Measurements from ENCODE around the gene PDK2.
A peak's percentile ranks its signal among the peaks of the same experiment; 100 is the strongest.

PDK2 gene

DNA sequence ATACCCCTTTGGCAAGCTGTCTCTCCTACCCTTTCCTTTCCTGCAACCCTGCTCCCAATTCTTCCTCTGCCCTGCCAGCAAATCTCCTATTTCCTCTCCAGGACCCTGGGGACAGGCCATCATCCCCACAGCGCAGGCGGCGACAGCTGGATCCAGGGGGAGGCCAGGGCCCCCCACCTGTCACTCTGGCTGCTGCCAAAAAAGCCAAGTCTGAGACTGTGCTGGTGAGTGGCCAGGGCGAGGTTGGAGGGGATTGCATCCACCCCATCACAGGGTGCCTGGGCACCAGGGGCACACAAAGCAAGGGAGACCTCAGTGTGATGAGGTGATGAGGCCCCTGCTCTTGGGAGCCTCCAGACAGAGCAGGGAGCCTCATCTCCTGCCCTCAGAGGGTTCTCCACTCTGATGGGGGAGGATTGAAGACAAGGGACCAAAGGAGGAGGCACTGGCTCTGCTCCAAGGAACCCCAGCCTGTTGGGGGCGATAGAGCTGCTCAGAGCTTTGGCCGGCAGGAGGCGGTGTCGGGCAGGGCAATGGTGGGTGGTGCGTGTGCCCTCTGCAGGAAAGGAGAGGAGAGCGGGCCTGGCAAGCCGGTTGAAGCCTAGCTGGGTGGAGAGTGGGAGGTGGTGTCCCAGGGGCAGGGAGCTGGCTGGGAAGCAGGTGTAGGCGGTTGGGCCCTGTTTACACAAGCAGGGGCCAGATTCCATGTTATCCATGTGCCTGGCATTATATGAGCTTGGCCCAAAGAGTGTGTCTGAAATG, 15.6 kb upstream of the PDK2 start:
- TF ChIP-seq RAD21 (IDR thresholded peaks at IDR 0.05; ENCODE audit: low read depth) (peak; percentile 45; the same call in 1 of the 2 replicates), NFIC (IDR thresholded peaks at IDR 0.05) (peak; percentile 64), CREB1 (IDR thresholded peaks at IDR 0.05; ENCODE audit: low read depth) (no peak)

DNA sequence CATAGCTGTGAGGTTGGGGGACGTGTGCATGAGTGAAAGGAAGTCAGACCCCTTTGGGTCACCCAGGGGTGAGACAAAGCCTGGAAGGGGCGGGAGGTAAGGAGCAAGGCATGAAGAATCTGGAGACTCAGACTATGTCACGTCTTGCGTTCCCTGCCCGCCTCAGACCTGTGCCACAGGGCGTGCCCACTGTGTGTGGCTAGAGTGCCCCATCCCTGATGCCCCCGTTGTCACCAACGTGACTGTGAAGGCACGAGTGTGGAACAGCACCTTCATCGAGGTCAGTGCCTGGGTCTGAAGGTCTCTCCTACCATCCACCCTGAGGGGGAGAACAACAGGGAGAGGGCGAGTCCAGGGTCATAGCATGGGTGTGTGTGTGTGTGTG, 15.1 kb upstream of the PDK2 start:
- TF ChIP-seq CEBPB (IDR thresholded peaks at IDR 0.05) = no peak
- TF ChIP-seq, protein P1, sequence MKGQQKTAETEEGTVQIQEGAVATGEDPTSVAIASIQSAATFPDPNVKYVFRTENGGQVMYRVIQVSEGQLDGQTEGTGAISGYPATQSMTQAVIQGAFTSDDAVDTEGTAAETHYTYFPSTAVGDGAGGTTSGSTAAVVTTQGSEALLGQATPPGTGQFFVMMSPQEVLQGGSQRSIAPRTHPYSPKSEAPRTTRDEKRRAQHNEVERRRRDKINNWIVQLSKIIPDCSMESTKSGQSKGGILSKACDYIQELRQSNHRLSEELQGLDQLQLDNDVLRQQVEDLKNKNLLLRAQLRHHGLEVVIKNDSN (IDR thresholded peaks at IDR 0.05) = no peak
- TF ChIP-seq, protein P2, sequence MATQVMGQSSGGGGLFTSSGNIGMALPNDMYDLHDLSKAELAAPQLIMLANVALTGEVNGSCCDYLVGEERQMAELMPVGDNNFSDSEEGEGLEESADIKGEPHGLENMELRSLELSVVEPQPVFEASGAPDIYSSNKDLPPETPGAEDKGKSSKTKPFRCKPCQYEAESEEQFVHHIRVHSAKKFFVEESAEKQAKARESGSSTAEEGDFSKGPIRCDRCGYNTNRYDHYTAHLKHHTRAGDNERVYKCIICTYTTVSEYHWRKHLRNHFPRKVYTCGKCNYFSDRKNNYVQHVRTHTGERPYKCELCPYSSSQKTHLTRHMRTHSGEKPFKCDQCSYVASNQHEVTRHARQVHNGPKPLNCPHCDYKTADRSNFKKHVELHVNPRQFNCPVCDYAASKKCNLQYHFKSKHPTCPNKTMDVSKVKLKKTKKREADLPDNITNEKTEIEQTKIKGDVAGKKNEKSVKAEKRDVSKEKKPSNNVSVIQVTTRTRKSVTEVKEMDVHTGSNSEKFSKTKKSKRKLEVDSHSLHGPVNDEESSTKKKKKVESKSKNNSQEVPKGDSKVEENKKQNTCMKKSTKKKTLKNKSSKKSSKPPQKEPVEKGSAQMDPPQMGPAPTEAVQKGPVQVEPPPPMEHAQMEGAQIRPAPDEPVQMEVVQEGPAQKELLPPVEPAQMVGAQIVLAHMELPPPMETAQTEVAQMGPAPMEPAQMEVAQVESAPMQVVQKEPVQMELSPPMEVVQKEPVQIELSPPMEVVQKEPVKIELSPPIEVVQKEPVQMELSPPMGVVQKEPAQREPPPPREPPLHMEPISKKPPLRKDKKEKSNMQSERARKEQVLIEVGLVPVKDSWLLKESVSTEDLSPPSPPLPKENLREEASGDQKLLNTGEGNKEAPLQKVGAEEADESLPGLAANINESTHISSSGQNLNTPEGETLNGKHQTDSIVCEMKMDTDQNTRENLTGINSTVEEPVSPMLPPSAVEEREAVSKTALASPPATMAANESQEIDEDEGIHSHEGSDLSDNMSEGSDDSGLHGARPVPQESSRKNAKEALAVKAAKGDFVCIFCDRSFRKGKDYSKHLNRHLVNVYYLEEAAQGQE (IDR thresholded peaks at IDR 0.05; ENCODE audit: low read depth) = no peak
- no peak for TF ChIP-seq RAD21 (IDR thresholded peaks at IDR 0.05; ENCODE audit: low read depth)

DNA sequence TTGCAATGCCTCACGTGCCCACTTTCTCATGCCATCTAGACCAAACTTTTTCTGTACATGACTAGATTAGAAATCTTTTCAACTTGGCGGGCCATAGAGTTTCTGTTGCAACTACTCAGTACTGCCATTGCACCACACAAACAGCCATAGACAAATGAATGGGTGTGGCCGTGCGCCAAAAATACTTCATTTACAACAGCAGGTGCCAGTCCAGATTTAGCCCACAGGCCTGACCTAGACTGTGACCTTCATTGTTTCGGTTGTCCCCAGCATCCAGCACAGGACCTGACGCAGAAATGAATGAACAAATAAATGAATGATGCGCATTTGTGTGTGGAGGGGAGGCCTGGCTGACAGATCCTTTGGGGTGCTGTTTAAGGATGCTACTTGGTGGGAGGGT, 14.3 kb upstream of the PDK2 start:
- TF ChIP-seq NFIC (IDR thresholded peaks at IDR 0.05) = no peak
- no peak for TF ChIP-seq TCF12 (IDR thresholded peaks at IDR 0.05; ENCODE audit: low read depth)
- TF ChIP-seq YY1 (IDR thresholded peaks at IDR 0.05; ENCODE audit: low read depth) = no peak
- no peak for TF ChIP-seq EGR1 (IDR thresholded peaks at IDR 0.05)
- TF ChIP-seq, protein P2 (IDR thresholded peaks at IDR 0.05; ENCODE audit: low read depth) = no peak
- TF ChIP-seq EP300 (IDR thresholded peaks at IDR 0.05; ENCODE audit: borderline replicate concordance) = no peak
- no peak for TF ChIP-seq TEAD4 (IDR thresholded peaks at IDR 0.05)
- no peak for TF ChIP-seq CREB1 (IDR thresholded peaks at IDR 0.05; ENCODE audit: low read depth)
- TF ChIP-seq, protein P3, sequence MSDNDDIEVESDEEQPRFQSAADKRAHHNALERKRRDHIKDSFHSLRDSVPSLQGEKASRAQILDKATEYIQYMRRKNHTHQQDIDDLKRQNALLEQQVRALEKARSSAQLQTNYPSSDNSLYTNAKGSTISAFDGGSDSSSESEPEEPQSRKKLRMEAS (IDR thresholded peaks at IDR 0.05) = no peak
- TF ChIP-seq ZBTB7A (IDR thresholded peaks at IDR 0.05; ENCODE audit: low read depth) = no peak
- no peak for TF ChIP-seq TAF1 (IDR thresholded peaks at IDR 0.05; ENCODE audit: low read depth)
- no peak for TF ChIP-seq FOXM1 (IDR thresholded peaks at IDR 0.05; ENCODE audit: borderline replicate concordance, low read depth)
- TF ChIP-seq, protein P1 (IDR thresholded peaks at IDR 0.05) = no peak

DNA sequence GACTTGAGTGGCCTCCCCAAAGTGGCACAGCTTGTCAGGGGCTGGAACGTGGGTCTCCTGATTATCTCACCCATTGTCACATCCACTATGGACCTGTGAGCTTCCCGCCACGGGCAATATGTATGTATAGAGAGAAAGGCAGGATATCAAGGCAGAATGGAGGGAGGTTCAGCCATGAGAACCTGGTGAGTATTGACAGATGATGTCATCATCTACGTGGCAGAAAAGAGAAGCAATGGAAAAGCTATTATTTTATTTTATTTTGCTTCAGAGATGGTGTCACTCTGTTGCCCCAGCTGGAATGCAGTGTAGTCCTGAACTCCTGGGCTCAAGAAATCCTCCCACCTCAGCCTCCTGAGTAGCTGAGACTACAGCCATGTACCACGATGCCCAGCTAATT, 13.4 kb upstream of the PDK2 start:
- no peak for TF ChIP-seq CEBPB (IDR thresholded peaks at IDR 0.05)
- TF ChIP-seq ZBTB7A (IDR thresholded peaks at IDR 0.05; ENCODE audit: low read depth) = no peak
- TF ChIP-seq, protein P2 (IDR thresholded peaks at IDR 0.05; ENCODE audit: low read depth) = no peak
- no peak for TF ChIP-seq CREB1 (IDR thresholded peaks at IDR 0.05; ENCODE audit: low read depth)
- TF ChIP-seq RAD21 (IDR thresholded peaks at IDR 0.05; ENCODE audit: low read depth) = no peak

DNA sequence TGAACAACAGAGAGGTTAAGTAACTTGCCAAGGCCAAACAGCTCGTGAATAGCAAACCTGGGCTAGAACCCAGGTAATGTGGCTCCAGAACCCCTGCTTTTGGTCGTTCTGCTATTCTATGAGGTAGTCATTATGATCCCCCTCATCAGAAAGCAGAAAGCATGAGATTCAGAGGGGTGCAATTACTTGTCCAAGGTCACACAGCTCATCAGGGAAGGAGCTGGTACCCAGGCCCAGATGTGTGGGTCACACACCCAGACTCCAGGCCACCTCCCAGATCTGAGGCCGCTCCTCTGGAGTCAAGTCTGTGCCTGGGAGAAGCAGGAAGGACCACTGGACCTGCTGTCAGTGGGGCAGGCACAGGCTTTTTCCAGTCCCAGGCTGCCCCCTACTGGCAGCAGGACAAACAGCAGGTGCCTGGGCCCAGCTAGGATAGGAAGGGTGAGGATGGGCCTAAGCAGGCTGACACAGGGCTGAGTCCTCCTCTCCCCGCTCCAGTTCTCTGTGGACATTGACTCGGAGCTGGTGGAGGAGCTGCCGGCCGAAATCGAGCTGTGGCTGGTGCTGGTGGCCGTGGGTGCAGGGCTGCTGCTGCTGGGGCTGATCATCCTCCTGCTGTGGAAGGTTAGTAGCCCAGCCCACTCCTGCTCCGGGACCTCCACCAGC, 7.8 kb upstream of the PDK2 start:
- TF ChIP-seq RAD21 (IDR thresholded peaks at IDR 0.05; ENCODE audit: low read depth) (peak; percentile 96), YY1 (IDR thresholded peaks at IDR 0.05; ENCODE audit: low read depth) (no peak), CEBPB (IDR thresholded peaks at IDR 0.05) (no peak)

Data from Ishikawa (cell line).